Upper lobe of right lung (tissue), 1 donor: ENCODE measurements around the gene CACUL1. TPM values are rescaled to one million over a fixed set of nuclear protein-coding genes. Genes with fewer than 3 reads are reported as not detected.

Experiments used
- ATAC-seq: fragments of 200-7000 bp; cut with Tn5 transposase; one replicate; pipeline ENCODE4 v1.9.1; 2020; ENCODE audit warnings: mild to moderate bottlenecking, moderate library complexity
- DNase-seq: peaks from one replicate; pipeline ENCODE4 v3.0.0-alpha.2; 2020
- H3K27ac ChIP-seq: fragments of 200-600 bp; one replicate; pipeline ENCODE4 v1.8.0; 2022
- H3K27me3 ChIP-seq: fragments of 200-600 bp; one replicate; pipeline ENCODE4 v1.8.0; 2022; ENCODE audit warnings: mild to moderate bottlenecking
- H3K36me3 ChIP-seq: fragments of 200-600 bp; one replicate; pipeline ENCODE4 v1.8.0; 2022
- H3K4me1 ChIP-seq: fragments of 200-600 bp; one replicate; pipeline ENCODE4 v1.8.0; 2022
- H3K4me3 ChIP-seq: fragments of 200-600 bp; one replicate; pipeline ENCODE4 v1.8.0; 2022; ENCODE audit warnings: mild to moderate bottlenecking
- H3K9me3 ChIP-seq: fragments of 200-600 bp; one replicate; pipeline ENCODE4 v1.8.0; 2022
- CTCF ChIP-seq: fragments of 200-600 bp; IDR thresholded peaks from one replicate; pipeline ENCODE4 v1.8.0; 2022; ENCODE audit warnings: antibody characterized with exemption
- intact Hi-C: fragments of 100-400 bp; cut with DNase I; formaldehyde crosslinking; loops from one replicate; pipeline ENCODE4 v1.11.0; 2022
- total RNA-seq: library from RNA; stranded (reverse); fragmentation: NEBNext Ultra II Directional; extraction: Animal tissue kit (Norgen Biotek cat#: 25700); gene quantifications from one replicate; pipeline ENCODE4 v1.2.1, GENCODE V29; 2021
- donor health status: DM: no; HTN: yes; CAD: no; lungs with severe emphysema.

The CACUL1 gene
- total RNA-seq, 1 donor from 2014 or later: 47.7 TPM

- ATAC-seq: peak; percentile 70
- H3K4me3 ChIP-seq: no peak overlapping the region
- H3K27ac ChIP-seq: no peak overlapping the region
- DNase-seq: no peak
- no peaks in the 10 kb centered on the region for H3K36me3 ChIP-seq
- no peaks in the 10 kb centered on the region for H3K9me3 ChIP-seq
- H3K4me1 ChIP-seq: peaks cover 42% of the 10 kb centered on the region
- TF ChIP-seq CTCF: no peak
- H3K27me3 ChIP-seq: no peaks in the 10 kb centered on the region
- intact Hi-C loops: no loop called here
Measured at GRCh38 chr10:118737603-118738302, 17.0 kb downstream of the CACUL1 start.

- Histone ChIP-seq H3K9me3 (no peaks in the 10 kb centered on the region), H3K4me3 (no peak overlapping the region), H3K27ac (no peak overlapping the region), H3K36me3 (no peaks in the 10 kb centered on the region), H3K27me3 (no peaks in the 10 kb centered on the region), H3K4me1 (peaks cover 60% of the 10 kb centered on the region)
- intact Hi-C loops: no loop called here
- no peak for TF ChIP-seq CTCF
- ATAC-seq (no peak), DNase-seq (no peak)
Measured at GRCh38 chr10:118735294-118735693, 19.5 kb downstream of the CACUL1 start.

- Histone ChIP-seq H3K27me3 (no peaks in the 10 kb centered on the region), H3K27ac (no peak overlapping the region), H3K4me3 (no peak overlapping the region), H3K4me1 (peaks cover 68% of the 10 kb centered on the region), H3K36me3 (no peaks in the 10 kb centered on the region), H3K9me3 (no peaks in the 10 kb centered on the region)
- no peak for DNase-seq
- ATAC-seq: no peak
- intact Hi-C loops: no loop called here
- TF ChIP-seq CTCF: peak; percentile 28
Measured at GRCh38 chr10:118734475-118734874, 20.3 kb downstream of the CACUL1 start.

- Histone ChIP-seq H3K9me3 (no peaks in the 10 kb centered on the region), H3K27me3 (no peaks in the 10 kb centered on the region), H3K27ac (no peak overlapping the region), H3K36me3 (peaks cover 1% of the 10 kb centered on the region), H3K4me1 (peaks cover 66% of the 10 kb centered on the region), H3K4me3 (no peak overlapping the region)
- intact Hi-C loops: no loop called here
- TF ChIP-seq CTCF: no peak
- DNase-seq: no peak
- peak; percentile 75 for ATAC-seq
Measured at GRCh38 chr10:118732245-118733165, 22.3 kb downstream of the CACUL1 start.

GRCh38 chr10:118730756-118731456 lies 23.9 kb downstream of the CACUL1 start:
- Histone ChIP-seq H3K27me3 (no peaks in the 10 kb centered on the region), H3K36me3 (peaks cover 8% of the 10 kb centered on the region), H3K4me3 (no peak overlapping the region), H3K4me1 (peaks cover 65% of the 10 kb centered on the region), H3K9me3 (no peaks in the 10 kb centered on the region), H3K27ac (peak overlapping the region; percentile 55)
- intact Hi-C loops: no loop called here
- TF ChIP-seq CTCF: no peak
- DNase-seq (no peak), ATAC-seq (peak; percentile 22)
